OCI-LY1 (cell line): Measurements from ENCODE around the gene ACYP1.

Experiments
- H2AFZ ChIP-seq: fragments of 200-600 bp; sonication (generic), shearing (Covaris generic); 2 replicates; pipeline ENCODE4 v1.6.0; 2014; ENCODE audit warnings: antibody characterized with exemption, mild to moderate bottlenecking, low read length
- H3F3A ChIP-seq: fragments of 200-600 bp; sonication (generic), shearing (Covaris generic); 2 replicates; pipeline ENCODE4 v1.6.0; 2014; ENCODE audit warnings: mild to moderate bottlenecking, antibody characterized with exemption, low read length, moderate library complexity; ENCODE audit not compliant: insufficient read depth
- H3K27ac ChIP-seq: fragments of 200-600 bp; sonication (generic); 2 replicates; pipeline ENCODE4 v1.5.1; 2014; ENCODE audit warnings: low read length, mixed run types, mild to moderate bottlenecking, low read depth; ENCODE audit not compliant: poor library complexity, severe bottlenecking
- H3K27me3 ChIP-seq: fragments of 200-600 bp; sonication (generic); 2 replicates; pipeline ENCODE4 v1.6.0; 2014; ENCODE audit warnings: antibody characterized with exemption, mild to moderate bottlenecking, low read length, moderate library complexity; ENCODE audit not compliant: insufficient read depth
- H3K36me3 ChIP-seq: fragments of 200-600 bp; sonication (generic); 2 replicates; pipeline ENCODE4 v1.6.1; 2014; ENCODE audit warnings: mild to moderate bottlenecking, antibody characterized with exemption, low read length, moderate library complexity, mixed read lengths; ENCODE audit not compliant: insufficient read depth
- H3K4me1 ChIP-seq: fragments of 200-600 bp; sonication (generic); 2 replicates; pipeline ENCODE4 v1.5.1; 2014; ENCODE audit warnings: mild to moderate bottlenecking, low read length, moderate library complexity; ENCODE audit not compliant: insufficient read depth, severe bottlenecking
- H3K4me2 ChIP-seq: fragments of 200-600 bp; sonication (generic), shearing (Covaris generic); 2 replicates; pipeline ENCODE4 v1.6.1; 2014; ENCODE audit warnings: low read length
- H3K4me3 ChIP-seq: fragments of 200-600 bp; sonication (generic); 2 replicates; pipeline ENCODE4 v1.5.1; 2014; ENCODE audit warnings: low read length, low read depth, mild to moderate bottlenecking, mixed read lengths; ENCODE audit not compliant: poor library complexity, severe bottlenecking
- H3K79me2 ChIP-seq: fragments of 200-600 bp; shearing (Covaris generic); 2 replicates; pipeline ENCODE4 v1.6.1; 2016; ENCODE audit warnings: mixed run types, low read length, mixed read lengths; ENCODE audit not compliant: insufficient read depth
- H3K9ac ChIP-seq: fragments of 200-600 bp; sonication (generic), shearing (Covaris generic); 2 replicates; pipeline ENCODE4 v1.6.1; 2014; ENCODE audit warnings: mild to moderate bottlenecking, low read length, mixed read lengths
- H3K9me2 ChIP-seq: fragments of 200-600 bp; sonication (generic), shearing (Covaris generic); 2 replicates; pipeline ENCODE4 v1.6.1; 2014; ENCODE audit warnings: low read depth, mild to moderate bottlenecking, low read length, mixed read lengths
- H3K9me3 ChIP-seq: fragments of 200-600 bp; shearing (Covaris generic); 2 replicates; pipeline ENCODE4 v1.6.1; 2014; ENCODE audit warnings: low read length, mixed read lengths
- H4K20me1 ChIP-seq: fragments of 200-600 bp; sonication (generic), shearing (Covaris generic); 2 replicates; pipeline ENCODE4 v1.6.0; 2016; ENCODE audit warnings: mild to moderate bottlenecking, low read length; ENCODE audit not compliant: insufficient read depth
- EZH2 ChIP-seq: fragments of 200-600 bp; sonication (generic), shearing (Covaris generic); IDR thresholded peaks from 2 replicates; pipeline ENCODE4 v1.8.0; 2017; ENCODE audit warnings: borderline replicate concordance, mixed run types, mild to moderate bottlenecking, antibody characterized with exemption, low read length, moderate library complexity, mixed read lengths
- TF ChIP-seq, protein P1 (sequence below): fragments of 200-600 bp; sonication (generic), shearing (Covaris generic); IDR thresholded peaks from 2 replicates; pipeline ENCODE4 v1.5.1; 2017; ENCODE audit warnings: mild to moderate bottlenecking, antibody characterized with exemption, low read length, moderate library complexity, mixed read lengths

Gene ACYP1

GRCh38 chr14:75053396-75054291, 10.2 kb downstream of the ACYP1 start:
- peaks cover 21% of the 10 kb centered on the region for H3K4me1 ChIP-seq
- no peak overlapping the region for H3K4me2 ChIP-seq
- TF ChIP-seq, protein P1, sequence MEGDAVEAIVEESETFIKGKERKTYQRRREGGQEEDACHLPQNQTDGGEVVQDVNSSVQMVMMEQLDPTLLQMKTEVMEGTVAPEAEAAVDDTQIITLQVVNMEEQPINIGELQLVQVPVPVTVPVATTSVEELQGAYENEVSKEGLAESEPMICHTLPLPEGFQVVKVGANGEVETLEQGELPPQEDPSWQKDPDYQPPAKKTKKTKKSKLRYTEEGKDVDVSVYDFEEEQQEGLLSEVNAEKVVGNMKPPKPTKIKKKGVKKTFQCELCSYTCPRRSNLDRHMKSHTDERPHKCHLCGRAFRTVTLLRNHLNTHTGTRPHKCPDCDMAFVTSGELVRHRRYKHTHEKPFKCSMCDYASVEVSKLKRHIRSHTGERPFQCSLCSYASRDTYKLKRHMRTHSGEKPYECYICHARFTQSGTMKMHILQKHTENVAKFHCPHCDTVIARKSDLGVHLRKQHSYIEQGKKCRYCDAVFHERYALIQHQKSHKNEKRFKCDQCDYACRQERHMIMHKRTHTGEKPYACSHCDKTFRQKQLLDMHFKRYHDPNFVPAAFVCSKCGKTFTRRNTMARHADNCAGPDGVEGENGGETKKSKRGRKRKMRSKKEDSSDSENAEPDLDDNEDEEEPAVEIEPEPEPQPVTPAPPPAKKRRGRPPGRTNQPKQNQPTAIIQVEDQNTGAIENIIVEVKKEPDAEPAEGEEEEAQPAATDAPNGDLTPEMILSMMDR, result no peak
- TF ChIP-seq EZH2, result no peak
- 0 out of 2 replicates have a peak, but pooled peaks cover 7% of the 10 kb centered on the region for H3F3A ChIP-seq
- H3K9me3 ChIP-seq, result no peaks in the 10 kb centered on the region
- no peak overlapping the region for H2AFZ ChIP-seq
- H3K4me3 ChIP-seq, result no peak overlapping the region
- no peaks in the 10 kb centered on the region for H3K27me3 ChIP-seq
- H3K79me2 ChIP-seq, result no peaks in the 10 kb centered on the region
- H3K36me3 ChIP-seq, result peaks cover 28% of the 10 kb centered on the region; the same call in 1 of the 2 replicates
- no peak overlapping the region for H3K9ac ChIP-seq
- no peak overlapping the region for H3K27ac ChIP-seq
- H3K9me2 ChIP-seq, result no peaks in the 10 kb centered on the region
- no peaks in the 10 kb centered on the region for H4K20me1 ChIP-seq

- no peaks in the 10 kb centered on the region for H4K20me1 ChIP-seq
- H3K9me2 ChIP-seq, result no peaks in the 10 kb centered on the region
- H3K4me3 ChIP-seq, result peak overlapping the region; percentile 73
- no peak overlapping the region for H2AFZ ChIP-seq
- no peaks in the 10 kb centered on the region for H3K27me3 ChIP-seq
- 0 out of 2 replicates have a peak, but pooled peaks cover 7% of the 10 kb centered on the region for H3F3A ChIP-seq
- TF ChIP-seq, protein P1, result no peak
- no peaks in the 10 kb centered on the region for H3K79me2 ChIP-seq
- H3K9me3 ChIP-seq, result no peaks in the 10 kb centered on the region
- no peak overlapping the region for H3K27ac ChIP-seq
- H3K9ac ChIP-seq, result peak overlapping the region; percentile 85; the same call in 1 of the 2 replicates
- H3K4me1 ChIP-seq, result peaks cover 21% of the 10 kb centered on the region
- peaks cover 30% of the 10 kb centered on the region; the same call in 1 of the 2 replicates for H3K36me3 ChIP-seq
- peak overlapping the region; percentile 78 for H3K4me2 ChIP-seq
Measured at GRCh38 chr14:75051556-75051899, 12.3 kb downstream of the ACYP1 start.

DNA sequence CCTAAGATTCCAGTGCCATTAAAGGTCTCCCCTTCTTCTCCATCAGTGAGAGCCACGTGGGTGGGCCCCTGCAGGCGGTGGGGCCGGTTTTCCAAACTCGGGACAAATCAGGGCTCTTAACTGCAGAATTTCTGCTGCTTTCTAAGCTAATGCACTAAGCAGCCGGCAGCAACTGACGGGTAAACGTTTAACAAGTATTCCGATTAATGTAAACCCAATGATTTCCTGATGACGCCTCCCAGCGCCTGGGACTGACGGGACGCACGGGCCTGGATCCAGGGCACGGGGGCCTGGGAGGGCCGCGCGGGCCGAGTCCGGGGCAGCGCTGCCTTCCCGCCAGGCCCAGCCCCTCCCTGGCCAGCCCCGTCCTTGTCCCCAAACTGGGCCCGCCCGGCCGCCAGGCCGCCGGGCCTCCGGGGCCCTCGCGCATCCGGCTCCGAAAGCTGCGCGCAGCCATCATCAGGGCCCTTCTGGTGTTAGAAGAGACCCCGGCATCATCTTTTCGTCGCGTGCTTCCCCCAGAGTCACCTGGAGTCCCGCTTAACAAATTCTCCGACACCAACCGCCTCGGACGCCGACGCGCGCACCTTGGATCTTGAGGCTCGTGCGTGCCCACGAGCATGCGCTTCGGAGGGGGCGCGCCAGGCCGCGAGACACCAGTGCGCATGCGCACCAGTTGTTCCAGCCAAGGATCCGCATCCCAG, 12.8 kb downstream of the ACYP1 start, which contains the start of gene MLH3:
Gene MLH3, minus strand, starts transcription at position 616 of the 704 bp plus-strand sequence. CDS start 1,812 bp downstream, outside the sequence.
- H3K27ac ChIP-seq, result peak within 1 kb of the TSS; percentile 13
- no peak for TF ChIP-seq EZH2
- TF ChIP-seq, protein P1, result no peak
- 0 out of 2 replicates have a peak, but pooled peaks cover 7% of the 10 kb centered on the region for H3F3A ChIP-seq
- peaks cover 35% of the 10 kb centered on the region; the same call in 1 of the 2 replicates for H3K36me3 ChIP-seq
- peak within 1 kb of the TSS; percentile 73 for H3K4me3 ChIP-seq
- no peaks in the 10 kb centered on the region for H3K9me2 ChIP-seq
- H3K79me2 ChIP-seq, result no peaks in the 10 kb centered on the region
- no peaks in the 10 kb centered on the region for H3K27me3 ChIP-seq
- H3K9me3 ChIP-seq, result no peaks in the 10 kb centered on the region
- H4K20me1 ChIP-seq, result no peaks in the 10 kb centered on the region
- H2AFZ ChIP-seq, result no peak within 1 kb of the TSS
- H3K4me2 ChIP-seq, result peak within 1 kb of the TSS; percentile 78
- H3K9ac ChIP-seq, result peak within 1 kb of the TSS; percentile 85
- H3K4me1 ChIP-seq, result peaks cover 21% of the 10 kb centered on the region
